ENCODE data around the gene CCDC188. TPM values are rescaled to one million over a fixed set of nuclear protein-coding genes. Genes with fewer than 3 reads are reported as not detected.
"Not testable (repeated sequence)": the region's sequence is repeated elsewhere in the genome, so short reads cannot be mapped to it uniquely, and the experiment has no call there.

CCDC188 gene
- total RNA-seq, 4 donors from 2014 or later = 0.28 to 1.8 (median 0.56) TPM; not detected in 1

- TF ChIP-seq, protein P1, sequence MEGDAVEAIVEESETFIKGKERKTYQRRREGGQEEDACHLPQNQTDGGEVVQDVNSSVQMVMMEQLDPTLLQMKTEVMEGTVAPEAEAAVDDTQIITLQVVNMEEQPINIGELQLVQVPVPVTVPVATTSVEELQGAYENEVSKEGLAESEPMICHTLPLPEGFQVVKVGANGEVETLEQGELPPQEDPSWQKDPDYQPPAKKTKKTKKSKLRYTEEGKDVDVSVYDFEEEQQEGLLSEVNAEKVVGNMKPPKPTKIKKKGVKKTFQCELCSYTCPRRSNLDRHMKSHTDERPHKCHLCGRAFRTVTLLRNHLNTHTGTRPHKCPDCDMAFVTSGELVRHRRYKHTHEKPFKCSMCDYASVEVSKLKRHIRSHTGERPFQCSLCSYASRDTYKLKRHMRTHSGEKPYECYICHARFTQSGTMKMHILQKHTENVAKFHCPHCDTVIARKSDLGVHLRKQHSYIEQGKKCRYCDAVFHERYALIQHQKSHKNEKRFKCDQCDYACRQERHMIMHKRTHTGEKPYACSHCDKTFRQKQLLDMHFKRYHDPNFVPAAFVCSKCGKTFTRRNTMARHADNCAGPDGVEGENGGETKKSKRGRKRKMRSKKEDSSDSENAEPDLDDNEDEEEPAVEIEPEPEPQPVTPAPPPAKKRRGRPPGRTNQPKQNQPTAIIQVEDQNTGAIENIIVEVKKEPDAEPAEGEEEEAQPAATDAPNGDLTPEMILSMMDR (IDR thresholded peaks at IDR 0.05) = no peak
- ATAC-seq (ENCODE audit: low FRiP score) (no peak), DNase-seq (ENCODE audit: low spot score) (no peak)
These were observed 18.5 kb upstream of the CCDC188 start for GRCh38 chr22:20169253-20169822.

- DNase-seq (ENCODE audit: low spot score) = no peak
- TF ChIP-seq, protein P1 (IDR thresholded peaks at IDR 0.05) = no peak
- ATAC-seq (ENCODE audit: low FRiP score) = no peak
These were observed 16.9 kb upstream of the CCDC188 start for GRCh38 chr22:20167643-20168322.

DNA sequence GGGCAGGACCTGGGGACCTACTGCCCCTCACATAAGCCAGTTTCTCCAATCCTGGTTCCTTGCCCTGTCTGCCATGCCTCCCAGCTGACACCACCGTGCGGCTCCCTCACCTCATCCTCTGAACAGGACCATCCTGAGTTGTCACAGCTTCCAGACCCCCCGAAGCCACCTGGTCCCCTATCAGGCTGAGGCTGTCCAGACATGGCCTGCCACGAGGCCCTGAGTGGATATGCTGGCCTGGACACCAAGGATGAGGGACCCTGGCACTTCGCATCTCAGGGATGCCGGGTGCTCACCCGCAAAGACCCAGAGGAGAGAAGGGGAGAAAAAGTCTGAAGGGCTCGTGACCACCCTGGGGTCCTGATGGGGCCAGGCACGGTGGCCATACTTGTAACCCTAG lies 15.8 kb upstream of the CCDC188 start:
- DNase-seq (ENCODE audit: low spot score) = no peak
- TF ChIP-seq, protein P1 (IDR thresholded peaks at IDR 0.05) = no peak
- no peak for ATAC-seq (ENCODE audit: low FRiP score)

DNA sequence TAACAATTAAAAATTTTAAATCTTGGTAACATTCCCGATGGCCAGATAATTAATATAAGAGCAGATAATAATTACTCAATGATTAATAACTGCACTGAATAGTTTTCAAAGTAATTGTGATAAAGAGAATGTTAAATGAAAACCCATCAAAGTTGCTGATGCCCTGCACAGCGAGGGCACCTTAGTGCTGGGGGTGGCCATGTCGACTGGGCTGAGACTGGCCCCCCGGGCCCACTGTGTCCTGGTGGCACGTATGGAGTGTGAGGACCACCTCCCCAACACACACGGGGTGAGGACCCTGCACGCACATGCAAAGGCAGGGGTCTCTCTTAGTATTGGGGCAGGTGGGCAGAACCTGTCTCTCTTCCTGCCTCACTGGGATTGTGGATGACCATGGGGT lies 15.1 kb upstream of the CCDC188 start:
- DNase-seq (ENCODE audit: low spot score) = no peak
- TF ChIP-seq, protein P1 (IDR thresholded peaks at IDR 0.05) = no peak
- no peak for ATAC-seq (ENCODE audit: low FRiP score)

DNA sequence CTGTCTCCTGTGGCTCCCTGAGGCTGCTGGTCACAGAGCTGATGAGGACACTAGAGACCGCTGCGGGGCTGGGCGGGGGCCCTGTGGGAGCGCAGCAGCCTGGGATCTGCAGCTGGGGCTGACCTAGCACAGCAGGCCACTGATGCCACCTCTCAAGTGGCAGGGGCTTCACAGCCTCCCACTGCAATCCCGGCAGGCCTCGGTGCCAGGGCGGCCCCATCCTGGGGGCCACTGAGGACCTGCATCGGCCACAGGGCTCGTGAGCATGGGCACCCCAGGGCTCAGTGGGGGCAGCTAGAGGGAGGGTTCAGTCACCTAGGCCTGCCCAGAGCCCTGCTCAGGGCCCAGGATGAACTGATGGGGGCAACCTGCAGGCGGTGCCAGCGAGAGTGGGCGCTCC lies 14.6 kb upstream of the CCDC188 start:
- TF ChIP-seq, protein P1 (IDR thresholded peaks at IDR 0.05) = no peak
- DNase-seq (ENCODE audit: low spot score) (no peak), ATAC-seq (ENCODE audit: low FRiP score) (no peak)

- DNase-seq (ENCODE audit: low spot score) = no peak
- no peak for ATAC-seq (ENCODE audit: low FRiP score)
- TF ChIP-seq, protein P1 (IDR thresholded peaks at IDR 0.05) = no peak
These were observed 14.0 kb upstream of the CCDC188 start for GRCh38 chr22:20164863-20165262.

DNA sequence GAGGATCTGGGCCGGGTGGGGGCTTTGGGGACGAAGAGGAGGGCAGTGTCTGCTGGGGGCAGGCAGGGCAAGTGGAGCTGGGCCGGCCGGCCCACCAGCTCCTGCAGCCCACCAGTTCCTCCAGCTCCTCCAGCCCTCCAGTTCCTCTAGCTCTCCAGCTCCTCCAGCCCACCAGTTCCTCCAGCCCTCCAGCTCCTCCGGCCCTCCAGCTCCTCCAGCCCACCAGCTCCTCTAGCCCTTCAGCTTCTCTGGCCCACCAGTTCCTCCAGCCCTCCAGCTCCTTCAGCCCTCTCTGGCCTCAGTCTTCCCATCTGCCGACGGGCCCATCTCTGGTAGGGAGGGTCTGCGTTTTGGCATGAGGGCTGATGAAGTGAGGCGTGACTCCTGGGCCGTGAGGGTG lies 9.2 kb upstream of the CCDC188 start:
- TF ChIP-seq, protein P1 (IDR thresholded peaks at IDR 0.05) = no peak
- ATAC-seq (ENCODE audit: low FRiP score) = no peak
- DNase-seq (ENCODE audit: low spot score) = no peak

DNA sequence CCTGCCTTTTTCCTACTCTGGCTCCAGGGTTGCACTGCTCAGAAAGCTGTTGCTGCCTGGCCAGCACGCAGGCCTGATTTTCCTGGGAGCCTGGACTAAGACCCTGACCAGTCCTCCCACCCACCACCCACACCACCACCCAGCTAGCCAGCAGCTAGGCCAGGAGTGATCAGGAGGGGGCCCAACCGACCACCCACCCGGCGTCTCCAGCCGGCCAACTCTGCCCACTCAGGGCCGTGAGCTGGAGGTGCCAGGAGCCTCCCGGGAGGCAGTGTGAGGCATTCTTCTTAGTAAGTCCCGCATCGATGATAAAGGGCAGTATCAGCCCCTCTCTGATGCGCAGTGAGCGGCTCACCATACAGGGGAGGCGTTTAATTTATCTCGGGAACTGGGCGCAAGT lies 8.7 kb upstream of the CCDC188 start:
- not testable (repeated sequence) for ATAC-seq (ENCODE audit: low FRiP score); DNase-seq (ENCODE audit: low spot score)

Data from omental fat pad (tissue), 4 donors.